PC-9 (cell line): ENCODE data around the gene MAP3K13.

Experiments
- CTCF ChIP-seq: fragments of 200-600 bp; sonication (generic); conservative IDR thresholded peaks from 2 replicates; pipeline ENCODE4 v1.6.1; 2017; ENCODE audit warnings: mixed run types, antibody characterized with exemption, mild to moderate bottlenecking, moderate library complexity
- EZH2 ChIP-seq: fragments of 200-600 bp; sonication (generic); IDR thresholded peaks from 2 replicates; pipeline ENCODE4 v1.8.0; 2017; ENCODE audit warnings: antibody characterized with exemption, low read depth

GRCh38 chr3:185444329-185444728, 81.4 kb downstream of the MAP3K13 start:
- TF ChIP-seq CTCF (no peak), EZH2 (no peak)
